Stimulated activated CD4-positive, alpha-beta T cell treated with anti-CD3 and anti-CD28 coated beads, Interleukin-4, amount 100 ng/mL, for 1 hour (primary cell): ENCODE results near the gene FAM120B.
"Not testable (repeated sequence)": the region's sequence is repeated elsewhere in the genome, so short reads cannot be mapped to it uniquely, and the experiment has no call there.

Experiments used
- DNase-seq: peaks from one replicate; pipeline ENCODE4 v3.0.0-alpha.2; 2020

Gene FAM120B

GRCh38 chr6:170305805-170306323 lies 694 bp upstream of the FAM120B start:
- no peak for DNase-seq

GRCh38 chr6:170307080-170307545 lies 555 bp downstream of the FAM120B start:
- no peak for DNase-seq

GRCh38 chr6:170308761-170309160 lies 2.2 kb downstream of the FAM120B start:
- no peak for DNase-seq

- DNase-seq: no peak
Measured at GRCh38 chr6:170311696-170312095, 5.1 kb downstream of the FAM120B start.

GRCh38 chr6:170312876-170313275 lies 6.3 kb downstream of the FAM120B start:
- no peak for DNase-seq

- DNase-seq: no peak
Measured at GRCh38 chr6:170313716-170314295, 7.2 kb downstream of the FAM120B start.

- no peak for DNase-seq
Measured at GRCh38 chr6:170314983-170315382, 8.4 kb downstream of the FAM120B start.

GRCh38 chr6:170316071-170316470 lies 9.5 kb downstream of the FAM120B start:
- no peak for DNase-seq

GRCh38 chr6:170317076-170317475 lies 10.5 kb downstream of the FAM120B start:
- no peak for DNase-seq

- DNase-seq: no peak
Measured at GRCh38 chr6:170317718-170318117, 11.2 kb downstream of the FAM120B start.

GRCh38 chr6:170329321-170329720 lies 22.8 kb downstream of the FAM120B start:
- DNase-seq: no peak

GRCh38 chr6:170335199-170335598 lies 28.6 kb downstream of the FAM120B start:
- not testable (repeated sequence) for DNase-seq

- no peak for DNase-seq
Measured at GRCh38 chr6:170344631-170345576, 38.3 kb downstream of the FAM120B start.

- DNase-seq: no peak
Measured at GRCh38 chr6:170345662-170346061, 39.1 kb downstream of the FAM120B start.

GRCh38 chr6:170346649-170347048 lies 40.1 kb downstream of the FAM120B start:
- no peak for DNase-seq

GRCh38 chr6:170347091-170347490 lies 40.5 kb downstream of the FAM120B start:
- DNase-seq: no peak

GRCh38 chr6:170347975-170348374 lies 41.4 kb downstream of the FAM120B start:
- DNase-seq: no peak

GRCh38 chr6:170351456-170351855 lies 44.9 kb downstream of the FAM120B start:
- DNase-seq: not testable (repeated sequence)

- DNase-seq: not testable (repeated sequence)
Measured at GRCh38 chr6:170355190-170355589, 48.6 kb downstream of the FAM120B start.

GRCh38 chr6:170355661-170356060 lies 49.1 kb downstream of the FAM120B start:
- no peak for DNase-seq

- DNase-seq: no peak
Measured at GRCh38 chr6:170357812-170358211, 51.3 kb downstream of the FAM120B start.

- DNase-seq: no peak
Measured at GRCh38 chr6:170358496-170358895, 51.9 kb downstream of the FAM120B start.

GRCh38 chr6:170360476-170360875 lies 53.9 kb downstream of the FAM120B start:
- no peak for DNase-seq

GRCh38 chr6:170361335-170361734 lies 54.8 kb downstream of the FAM120B start:
- no peak for DNase-seq
